Measurements from ENCODE around the gene PLEKHO1.
A peak's percentile ranks its signal among the peaks of the same experiment; 100 is the strongest.

PLEKHO1 gene

GRCh38 chr1:150146849-150147542 lies 2.7 kb upstream of the PLEKHO1 start:
- H3K4me3 ChIP-seq (ENCODE audit: low read depth, low read length): no peak overlapping the region
- DNase-seq (ENCODE audit: low read depth): no peak

GRCh38 chr1:150148837-150149270 lies 862 bp upstream of the PLEKHO1 start:
- peak overlapping the region; percentile 83 for H3K4me3 ChIP-seq (ENCODE audit: low read depth, low read length)
- DNase-seq (ENCODE audit: low read depth): no peak

- DNase-seq (ENCODE audit: low read depth): no peak
- H3K4me3 ChIP-seq (ENCODE audit: low read depth, low read length): peak overlapping the region; percentile 83
These were observed 661 bp downstream of the PLEKHO1 start for GRCh38 chr1:150150133-150151021.

GRCh38 chr1:150151291-150152181 lies 1.8 kb downstream of the PLEKHO1 start:
- H3K4me3 ChIP-seq (ENCODE audit: low read depth, low read length): peak overlapping the region; percentile 83
- DNase-seq (ENCODE audit: low read depth): no peak

GRCh38 chr1:150152182-150152536 lies 2.4 kb downstream of the PLEKHO1 start:
- peak overlapping the region; percentile 83 for H3K4me3 ChIP-seq (ENCODE audit: low read depth, low read length)
- no peak for DNase-seq (ENCODE audit: low read depth)

GRCh38 chr1:150152772-150153456 lies 3.2 kb downstream of the PLEKHO1 start:
- no peak for DNase-seq (ENCODE audit: low read depth)
- no peak overlapping the region for H3K4me3 ChIP-seq (ENCODE audit: low read depth, low read length)

GRCh38 chr1:150154143-150154542 lies 4.4 kb downstream of the PLEKHO1 start:
- DNase-seq (ENCODE audit: low read depth): no peak
- no peak overlapping the region for H3K4me3 ChIP-seq (ENCODE audit: low read depth, low read length)

GRCh38 chr1:150155413-150156071 lies 5.8 kb downstream of the PLEKHO1 start:
- no peak for DNase-seq (ENCODE audit: low read depth)
- no peak overlapping the region for H3K4me3 ChIP-seq (ENCODE audit: low read depth, low read length)

GRCh38 chr1:150156868-150157603 lies 7.3 kb downstream of the PLEKHO1 start:
- no peak overlapping the region for H3K4me3 ChIP-seq (ENCODE audit: low read depth, low read length)
- no peak for DNase-seq (ENCODE audit: low read depth)

GRCh38 chr1:150159550-150159949 lies 9.8 kb downstream of the PLEKHO1 start:
- no peak for DNase-seq (ENCODE audit: low read depth)
- no peak overlapping the region for H3K4me3 ChIP-seq (ENCODE audit: low read depth, low read length)

- no peak overlapping the region for H3K4me3 ChIP-seq (ENCODE audit: low read depth, low read length)
- DNase-seq (ENCODE audit: low read depth): no peak
These were observed 11.4 kb downstream of the PLEKHO1 start for GRCh38 chr1:150160964-150161621.

GRCh38 chr1:150161747-150162581 lies 12.2 kb downstream of the PLEKHO1 start:
- no peak for DNase-seq (ENCODE audit: low read depth)
- no peak overlapping the region for H3K4me3 ChIP-seq (ENCODE audit: low read depth, low read length)

GRCh38 chr1:150162582-150162861 lies 12.8 kb downstream of the PLEKHO1 start:
- H3K4me3 ChIP-seq (ENCODE audit: low read depth, low read length): peak overlapping the region; percentile 23
- DNase-seq (ENCODE audit: low read depth): no peak

GRCh38 chr1:150162862-150163706 lies 13.4 kb downstream of the PLEKHO1 start:
- peak overlapping the region; percentile 23 for H3K4me3 ChIP-seq (ENCODE audit: low read depth, low read length)
- DNase-seq (ENCODE audit: low read depth): peak; percentile 99

- H3K4me3 ChIP-seq (ENCODE audit: low read depth, low read length): no peak overlapping the region
- DNase-seq (ENCODE audit: low read depth): no peak
These were observed 14.5 kb downstream of the PLEKHO1 start for GRCh38 chr1:150164224-150164623.

- DNase-seq (ENCODE audit: low read depth): no peak
- H3K4me3 ChIP-seq (ENCODE audit: low read depth, low read length): no peak overlapping the region
These were observed 15.1 kb downstream of the PLEKHO1 start for GRCh38 chr1:150164779-150165178.
